Skin epidermis (tissue), 12 donors: ENCODE results near the gene C11orf24.
A peak's percentile ranks its signal among the peaks of the same experiment; 100 is the strongest.

Source experiments
- H3K27ac ChIP-seq, 21 experiments: fragments of 200-600 bp; sonication (generic) in 11 of 21; one replicate each; pipeline ENCODE4 v1.5.0; 2020; ENCODE audit warnings: mild to moderate bottlenecking in 3 of 21, inconsistent platforms in 2 of 21, moderate library complexity in 2 of 21
- H3K4me3 ChIP-seq, 7 experiments: fragments of 200-600 bp; sonication (generic) in 2 of 7; one replicate each; pipeline ENCODE4 v1.5.0; 2020; ENCODE audit warnings: inconsistent platforms in 2 of 7, mild to moderate bottlenecking in 2 of 7, moderate library complexity in 1 of 7

The C11orf24 gene

DNA sequence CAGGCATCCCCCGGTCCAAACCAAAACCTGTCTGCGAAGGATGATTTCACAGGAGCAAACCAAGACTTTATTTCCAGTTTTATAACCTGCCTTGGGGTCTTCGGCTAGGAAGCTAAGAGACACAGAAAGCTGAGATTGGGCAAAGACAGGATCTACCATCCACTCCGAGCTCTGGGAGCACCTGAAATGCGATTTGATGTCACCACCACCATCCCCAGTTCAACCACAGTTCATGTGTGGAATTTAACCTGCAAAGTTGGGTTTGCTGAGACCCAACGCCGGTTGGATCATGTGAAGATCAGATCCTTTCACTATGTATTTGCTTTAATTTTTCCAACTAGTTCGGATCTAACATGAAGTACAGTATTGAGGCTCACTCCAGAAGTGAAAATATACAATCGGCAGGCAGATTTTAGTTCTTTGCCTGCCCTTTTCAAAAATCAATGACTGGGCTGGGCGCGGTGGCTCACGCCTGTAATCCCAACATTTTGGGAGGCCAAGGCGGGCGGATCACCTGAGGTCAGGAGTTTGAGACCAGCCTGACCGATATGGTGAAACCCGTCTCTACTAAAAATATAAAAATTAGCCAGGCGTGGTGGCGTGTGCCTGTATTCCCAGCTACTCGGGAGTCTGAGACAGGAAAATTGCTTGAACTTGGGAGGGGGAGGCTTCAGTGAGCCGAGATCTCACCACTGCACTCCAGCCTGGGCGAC, 1.4 kb upstream of the C11orf24 start:
- Histone ChIP-seq H3K27ac (peak overlapping the region in 17 of 21 experiments; percentile 87 to 99 (median 96)), H3K4me3 (peak overlapping the region in 2 of 7 experiments; percentile 69 to 88)

DNA sequence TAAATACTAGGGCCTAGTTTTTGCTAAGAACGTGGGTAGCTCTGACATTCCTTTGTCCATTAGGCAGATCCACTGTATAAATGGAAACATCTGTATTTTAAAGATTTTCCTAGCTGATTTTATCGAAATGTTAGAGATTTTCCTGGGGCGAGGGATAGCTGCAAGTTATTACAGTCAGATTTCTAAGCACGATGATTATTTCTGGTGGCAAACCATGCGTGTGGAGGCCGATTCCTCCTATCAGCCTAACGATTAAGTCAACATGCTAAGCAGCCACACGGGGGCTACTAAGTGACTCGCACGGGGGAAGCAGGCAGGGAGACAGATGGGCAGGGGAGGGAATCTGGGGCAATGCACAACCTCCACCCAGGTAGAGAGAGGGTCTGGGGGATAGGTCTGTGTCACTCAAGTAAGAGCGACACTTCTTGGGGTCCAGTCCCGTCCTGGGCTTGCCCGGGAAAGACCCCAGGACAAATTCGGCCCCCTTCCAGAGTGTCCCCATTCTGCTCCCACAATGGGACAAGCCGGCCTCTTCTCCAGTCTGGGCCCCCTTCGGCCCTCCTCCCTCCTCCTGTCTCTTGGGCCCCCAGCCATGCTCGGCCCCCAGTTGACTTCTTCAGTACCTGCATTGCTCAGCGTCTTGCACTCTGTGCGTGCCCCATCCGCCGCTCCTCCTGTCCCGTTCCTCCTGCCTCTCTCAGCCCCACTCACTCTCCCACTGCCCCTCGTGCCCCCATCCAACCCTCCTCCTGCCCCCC, 571 bp downstream of the C11orf24 start:
- H3K27ac ChIP-seq = peak overlapping the region; percentile 88 to 99 (median 96)
- peak overlapping the region; percentile 66 to 88 (median 82) for H3K4me3 ChIP-seq

DNA sequence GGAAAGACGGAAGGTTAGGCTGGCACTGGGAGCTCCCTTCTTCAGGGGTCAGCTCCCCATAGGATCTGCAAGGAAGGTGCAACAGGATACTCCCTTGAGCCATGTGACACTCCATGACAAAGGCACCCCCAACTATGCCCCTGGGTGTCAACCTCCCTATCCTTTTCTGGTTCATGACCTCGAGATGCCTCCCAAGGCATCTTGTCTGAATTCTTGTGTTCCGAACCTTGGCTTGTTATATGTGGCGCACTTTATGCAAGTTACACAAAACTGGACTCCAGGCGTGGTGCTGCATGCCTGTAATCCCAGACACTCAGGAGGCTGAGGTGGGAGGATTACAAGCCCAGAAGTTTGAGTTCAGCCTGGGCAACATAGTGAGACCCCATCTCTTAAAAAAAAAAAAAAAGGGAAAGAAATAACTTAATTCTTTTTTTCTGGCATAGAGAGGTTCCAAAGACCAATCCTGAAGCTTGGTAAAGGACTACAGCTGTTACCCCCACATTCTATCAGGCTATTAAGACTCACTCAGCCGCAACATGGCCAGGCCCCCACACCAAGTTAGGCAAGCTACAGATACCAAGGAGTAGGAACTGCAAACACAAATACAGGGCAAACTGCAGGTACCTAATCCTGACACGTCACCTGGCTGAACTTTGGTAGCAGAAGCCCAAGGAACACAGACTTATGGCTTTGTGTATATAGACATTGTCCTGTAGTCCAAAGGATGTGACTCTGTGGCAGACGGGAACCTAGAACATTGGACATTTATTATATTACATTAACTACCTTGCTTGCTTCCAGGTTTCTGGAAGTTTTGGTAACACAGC, 1.4 kb downstream of the C11orf24 start:
- peak overlapping the region in 13 of 21 experiments; percentile 88 to 99 (median 96) for H3K27ac ChIP-seq
- H3K4me3 ChIP-seq = peak overlapping the region; percentile 66 to 88 (median 82)

DNA sequence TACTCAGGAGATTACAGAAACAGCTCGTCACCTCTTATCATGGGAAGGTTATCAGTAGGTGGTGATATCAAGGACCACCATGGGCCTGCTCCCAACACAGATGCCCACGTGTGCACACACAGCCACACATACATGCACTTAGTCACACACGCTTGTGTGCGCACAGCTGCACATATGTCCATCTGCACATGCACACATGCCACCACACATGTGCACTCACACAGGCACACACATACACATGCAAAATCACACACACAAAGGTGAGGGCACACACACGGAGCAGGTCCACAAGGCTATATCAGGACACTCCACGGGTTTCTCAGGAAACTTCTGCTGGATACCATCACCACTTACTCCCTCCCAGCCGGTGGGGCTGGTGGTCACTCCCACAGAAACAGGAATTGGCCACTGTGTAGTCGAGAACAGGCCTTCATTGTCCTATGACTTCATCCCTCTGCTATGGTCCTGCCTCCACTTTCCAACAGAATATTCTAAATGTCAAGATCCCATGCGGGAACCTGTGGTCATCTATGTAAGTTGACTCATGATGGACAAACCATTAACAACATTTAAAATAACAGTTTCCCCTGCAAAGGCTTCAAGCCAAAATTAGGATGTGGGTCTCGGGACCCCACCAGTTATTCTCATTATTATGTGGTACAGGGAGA, 2.2 kb downstream of the C11orf24 start:
- H3K27ac ChIP-seq = peak overlapping the region in 4 of 21 experiments; percentile 6 to 99 (median 76)

DNA sequence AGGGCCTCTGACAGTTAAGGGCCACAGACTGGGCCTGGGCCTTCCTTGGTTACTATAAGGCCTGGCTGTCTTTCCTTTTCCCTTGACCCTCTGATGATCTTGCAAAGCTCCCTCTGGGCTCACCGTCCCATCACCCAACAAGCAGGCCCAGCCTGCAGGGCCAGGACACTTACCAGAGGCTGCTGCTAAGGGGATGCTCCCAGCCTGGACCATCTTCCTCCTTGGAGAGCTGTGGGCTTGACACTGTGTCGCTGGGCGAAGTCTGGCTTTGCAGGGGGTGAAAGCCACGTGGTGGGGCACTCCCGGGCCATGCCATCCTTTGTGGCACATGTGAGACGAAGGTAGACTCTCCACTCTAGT, 3.9 kb downstream of the C11orf24 start:
- H3K4me3 ChIP-seq = no peak overlapping the region
- peak overlapping the region in 1 of 21 experiments; percentile 42 for H3K27ac ChIP-seq

More for the DNA sequence above, 2.2 kb downstream of the C11orf24 start:
- H3K4me3 ChIP-seq = no peak overlapping the region

DNA sequence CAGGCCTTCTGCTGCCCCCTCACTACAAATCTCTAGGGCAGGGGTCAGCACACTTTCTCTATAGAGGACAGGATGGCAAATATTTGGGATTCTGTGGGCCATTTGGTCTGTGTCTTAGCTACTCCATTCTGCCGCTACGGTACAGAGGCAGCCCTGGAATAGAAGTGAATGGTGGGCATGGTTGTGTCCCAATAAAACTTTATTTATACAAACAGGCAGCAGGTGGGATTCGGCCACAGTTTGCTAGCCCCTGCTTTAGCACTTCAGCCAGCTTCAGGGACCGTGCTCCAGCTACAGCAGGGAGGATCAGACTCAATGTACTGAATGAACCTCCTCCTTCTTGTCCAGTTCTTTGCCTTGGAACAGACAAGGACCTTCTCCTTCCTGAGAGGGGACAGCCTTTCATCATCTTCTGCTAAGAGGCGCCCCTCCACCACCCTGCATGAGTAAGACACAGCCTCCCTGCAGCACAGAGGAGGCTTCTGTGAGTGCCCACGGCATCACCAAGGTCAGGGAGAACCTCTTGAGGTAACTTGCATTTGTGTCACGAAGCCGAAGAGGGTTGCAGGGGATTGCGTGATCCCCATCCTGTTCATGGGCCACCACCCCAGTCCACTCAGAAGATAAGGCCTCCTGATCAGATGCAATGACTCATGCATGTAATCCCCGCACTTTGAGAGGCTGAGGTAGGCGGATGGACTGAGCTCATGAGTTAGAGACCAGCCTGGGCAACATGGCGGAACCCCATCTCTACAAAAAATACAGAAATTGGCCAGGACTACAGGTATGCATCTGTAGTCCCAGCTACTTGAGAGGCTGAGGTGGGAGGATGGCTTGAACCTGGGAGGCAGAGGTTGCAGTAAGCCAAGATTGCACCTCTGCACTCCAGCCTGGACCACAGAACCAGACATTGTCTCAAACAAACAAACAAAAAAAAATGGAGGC, 4.6 kb downstream of the C11orf24 start:
- peak overlapping the region in 4 of 21 experiments; percentile 16 to 54 (median 43) for H3K27ac ChIP-seq
- H3K4me3 ChIP-seq = no peak overlapping the region

DNA sequence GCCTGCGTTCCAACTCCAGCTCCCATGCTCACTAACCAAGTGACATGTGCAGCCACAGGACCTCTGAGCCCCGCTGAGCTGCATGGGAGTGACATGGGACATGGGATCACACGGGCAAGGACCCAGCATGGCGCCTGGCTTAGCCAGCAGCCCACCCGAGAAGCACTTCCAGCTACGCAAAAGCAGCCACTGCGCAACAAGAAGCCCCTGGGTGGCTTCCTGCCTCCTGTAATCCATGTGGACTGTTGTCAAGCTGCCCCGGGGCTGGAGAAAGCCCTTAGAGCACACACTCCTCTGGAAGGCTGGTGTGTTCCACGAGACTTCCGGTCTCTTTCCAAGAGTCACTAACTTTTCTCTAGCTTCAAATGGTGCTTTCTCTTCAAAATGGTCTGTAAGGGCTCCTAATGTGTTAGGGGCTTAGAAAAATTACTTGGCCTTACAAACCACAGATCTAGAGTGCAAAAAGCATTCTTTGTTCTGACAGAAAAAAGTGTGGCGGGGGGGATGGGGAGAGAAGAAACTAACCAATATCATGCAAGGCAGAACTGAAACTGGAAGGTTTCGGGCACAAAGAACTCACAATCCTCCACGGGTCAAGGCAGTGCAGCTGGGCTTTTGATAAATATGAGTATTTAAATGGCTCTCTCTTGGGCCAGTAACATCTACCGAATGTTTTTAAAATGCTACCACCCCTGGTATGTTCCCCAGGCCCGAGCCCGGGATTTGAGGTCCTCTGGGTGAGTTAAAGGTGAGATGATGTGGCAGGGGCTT, 5.5 kb downstream of the C11orf24 start:
- peak overlapping the region in 5 of 21 experiments; percentile 16 to 61 (median 44) for H3K27ac ChIP-seq

DNA sequence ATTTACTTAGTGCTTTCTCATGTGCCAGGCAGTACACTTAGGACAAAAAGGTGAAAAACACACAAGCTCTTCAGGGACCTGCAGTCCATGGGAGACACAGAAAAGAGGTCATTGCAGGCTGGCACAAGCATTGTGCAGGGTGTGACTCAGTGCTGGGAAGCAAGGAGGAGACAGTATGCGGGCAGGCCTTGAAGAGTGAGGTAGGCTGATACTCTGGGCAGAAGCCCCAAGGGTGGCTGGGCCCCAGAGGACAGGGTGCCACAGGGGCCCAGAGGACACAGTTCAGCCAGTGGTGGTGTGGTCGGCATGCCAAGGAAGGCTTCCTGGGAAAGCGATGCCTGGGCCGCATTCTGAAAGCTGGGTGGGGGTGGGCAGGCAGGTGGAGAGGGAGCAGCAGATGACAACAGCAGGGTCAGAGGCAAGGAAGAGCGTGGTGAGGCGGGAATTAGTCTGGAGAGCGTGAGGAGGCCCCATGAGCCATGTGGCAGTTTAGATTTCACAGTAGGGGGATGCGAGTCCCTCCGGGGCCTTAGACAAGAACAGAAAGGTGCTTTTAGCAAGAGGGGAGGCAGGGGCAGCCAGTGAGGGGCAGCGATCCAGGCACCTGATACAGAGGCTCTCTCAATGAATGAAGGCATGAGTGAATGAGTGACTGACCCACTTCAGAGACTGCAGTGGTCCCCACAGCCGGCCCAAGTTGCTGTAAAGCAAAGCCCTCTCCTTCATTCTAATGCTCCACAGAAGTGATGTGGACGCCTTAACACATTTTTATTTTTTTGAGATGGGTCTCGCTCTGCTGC, 6.8 kb downstream of the C11orf24 start:
- Histone ChIP-seq H3K4me3 (no peak overlapping the region), H3K27ac (peak overlapping the region in 1 of 21 experiments; percentile 61)

More for the DNA sequence above, 5.5 kb downstream of the C11orf24 start:
- no peak overlapping the region for H3K4me3 ChIP-seq

DNA sequence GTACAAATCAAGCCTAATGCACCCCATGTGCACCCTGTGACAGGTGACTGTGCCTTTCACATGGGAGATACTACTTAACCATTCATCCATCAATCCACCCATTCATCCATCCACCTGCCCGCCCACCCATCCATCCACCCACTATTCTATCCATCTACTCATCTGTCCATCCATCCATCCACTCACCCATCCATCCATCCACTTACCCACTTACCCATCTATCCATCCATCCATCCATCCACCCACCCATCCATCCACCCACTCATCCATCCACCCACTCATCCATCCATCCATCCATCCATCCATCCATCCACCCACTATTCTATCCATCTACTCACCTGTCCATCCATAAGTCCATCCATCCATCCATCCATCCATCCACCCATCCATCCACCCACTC, 7.5 kb downstream of the C11orf24 start:
- no peak overlapping the region for H3K4me3 ChIP-seq
- no peak overlapping the region for H3K27ac ChIP-seq

DNA sequence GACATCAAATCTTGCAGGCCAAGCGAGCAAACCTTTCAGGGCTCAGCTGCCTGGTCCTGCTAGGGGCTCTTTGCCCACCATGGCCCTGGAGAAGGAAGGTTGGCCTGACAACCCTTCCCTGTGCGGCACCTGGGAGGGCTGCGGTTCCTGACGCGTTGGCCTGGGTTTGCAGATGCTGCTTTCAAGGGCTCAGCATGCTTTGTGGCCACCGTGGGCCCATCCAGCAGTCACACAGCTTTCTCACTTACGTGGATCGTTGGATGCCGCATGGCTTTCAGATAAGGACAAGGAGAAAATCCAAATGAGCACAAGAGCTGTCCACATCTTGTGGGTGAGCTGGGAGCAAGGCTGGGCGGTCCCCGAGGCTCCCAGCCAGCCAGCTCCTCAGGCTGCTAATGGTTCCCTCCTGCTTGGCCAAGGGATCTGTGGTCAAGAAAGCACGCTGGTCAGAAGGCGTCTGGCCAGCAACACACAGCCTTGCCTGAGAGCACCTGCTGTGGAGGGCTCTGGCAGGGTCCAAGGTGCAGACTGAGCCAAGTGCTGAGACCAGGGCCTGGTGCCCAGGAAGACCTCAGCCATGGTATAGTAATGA, 8.2 kb downstream of the C11orf24 start:
- Histone ChIP-seq H3K27ac (no peak overlapping the region), H3K4me3 (no peak overlapping the region)

DNA sequence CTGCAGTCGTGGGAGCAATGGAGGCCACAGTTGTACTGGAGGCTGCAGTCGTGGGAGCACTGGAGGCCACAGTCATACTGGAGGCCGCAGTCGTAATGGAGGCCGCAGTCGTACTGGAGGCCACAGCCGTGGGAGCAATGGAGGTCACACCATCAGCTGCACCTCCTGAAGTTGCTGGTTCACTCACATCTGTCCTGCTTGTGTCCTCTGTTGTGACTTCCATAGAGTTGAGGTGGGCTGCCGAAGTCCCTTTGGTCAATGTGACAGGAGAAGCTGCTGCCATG, 9.3 kb downstream of the C11orf24 start:
- Histone ChIP-seq H3K4me3 (no peak overlapping the region), H3K27ac (no peak overlapping the region)

DNA sequence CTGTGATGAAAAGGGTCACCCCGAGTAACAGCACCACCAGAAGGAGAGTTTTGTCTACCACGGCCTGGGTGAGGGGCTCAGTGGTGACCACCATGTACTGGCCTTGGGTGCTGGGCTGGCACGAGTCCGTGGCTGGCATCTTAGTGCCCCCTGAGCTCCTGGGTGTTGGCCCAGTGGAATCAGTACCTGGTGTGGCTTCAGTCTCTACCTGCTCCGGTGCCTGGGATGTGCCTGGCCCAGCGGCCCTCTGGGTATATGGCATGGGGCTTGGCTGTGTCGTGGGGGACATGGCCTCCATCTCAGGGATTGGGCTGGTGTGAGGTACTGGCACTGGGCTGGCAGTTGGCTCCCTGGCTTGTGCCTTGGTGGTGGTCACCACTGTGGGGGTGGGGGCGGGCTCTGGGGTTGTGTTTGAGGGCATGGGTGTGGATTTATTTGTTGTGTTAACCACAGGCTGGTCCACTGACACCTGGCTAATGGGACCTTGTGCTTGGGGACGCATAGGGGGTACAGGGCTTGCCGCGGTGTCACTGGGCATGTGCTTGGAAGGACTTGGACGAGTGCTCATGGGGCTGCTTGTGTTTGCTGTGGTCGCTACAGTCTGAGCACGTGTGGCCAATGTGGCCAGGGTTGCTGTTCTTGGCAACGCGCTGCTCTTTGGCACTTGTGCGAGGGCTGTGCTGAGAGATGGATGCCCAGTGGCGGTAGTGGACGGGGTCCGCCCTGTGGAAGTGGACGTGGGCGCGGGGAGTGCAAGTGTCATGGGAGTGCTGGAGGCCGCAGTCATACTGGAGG, 9.8 kb downstream of the C11orf24 start:
- Histone ChIP-seq H3K27ac (no peak overlapping the region), H3K4me3 (no peak overlapping the region)

DNA sequence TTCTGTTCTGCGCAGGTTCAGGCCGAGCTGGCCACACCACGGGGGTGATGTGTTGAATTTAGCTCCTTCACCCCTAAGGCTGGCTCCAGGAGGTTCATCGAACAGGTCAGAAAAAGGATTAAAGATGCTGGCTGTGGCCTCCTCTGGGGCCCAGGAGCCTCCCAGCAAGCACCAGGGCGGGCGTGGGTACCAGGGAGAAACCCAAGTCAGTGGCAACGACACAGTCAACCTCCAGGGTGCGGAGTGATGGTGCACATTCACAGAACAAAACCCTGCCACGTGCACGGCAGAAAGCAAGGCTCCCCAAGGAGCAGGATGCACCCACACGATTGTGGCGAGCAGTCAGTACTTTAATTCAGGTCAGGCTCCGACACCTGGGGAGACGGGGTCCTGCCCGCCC, 10.8 kb downstream of the C11orf24 start:
- H3K27ac ChIP-seq = no peak overlapping the region
- no peak overlapping the region for H3K4me3 ChIP-seq

DNA sequence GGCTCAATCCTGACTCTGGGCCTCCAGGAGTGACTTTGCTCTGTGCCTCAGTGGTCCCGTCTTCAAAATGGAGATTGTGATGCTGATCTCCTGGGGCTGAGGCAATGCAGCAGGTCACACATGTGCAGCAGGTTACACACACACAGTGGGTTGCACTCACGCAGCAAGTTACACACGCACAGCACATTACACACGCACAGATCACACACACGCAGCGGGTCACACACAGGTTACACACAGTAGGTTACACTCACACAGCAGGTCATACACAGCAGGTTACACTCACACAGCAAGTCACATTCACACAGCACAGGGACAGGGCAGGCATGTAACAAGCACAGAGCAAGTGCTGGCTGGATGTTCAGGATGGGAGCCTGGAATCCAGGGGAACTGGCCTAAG, 11.3 kb downstream of the C11orf24 start:
- no peak overlapping the region for H3K4me3 ChIP-seq
- no peak overlapping the region for H3K27ac ChIP-seq

DNA sequence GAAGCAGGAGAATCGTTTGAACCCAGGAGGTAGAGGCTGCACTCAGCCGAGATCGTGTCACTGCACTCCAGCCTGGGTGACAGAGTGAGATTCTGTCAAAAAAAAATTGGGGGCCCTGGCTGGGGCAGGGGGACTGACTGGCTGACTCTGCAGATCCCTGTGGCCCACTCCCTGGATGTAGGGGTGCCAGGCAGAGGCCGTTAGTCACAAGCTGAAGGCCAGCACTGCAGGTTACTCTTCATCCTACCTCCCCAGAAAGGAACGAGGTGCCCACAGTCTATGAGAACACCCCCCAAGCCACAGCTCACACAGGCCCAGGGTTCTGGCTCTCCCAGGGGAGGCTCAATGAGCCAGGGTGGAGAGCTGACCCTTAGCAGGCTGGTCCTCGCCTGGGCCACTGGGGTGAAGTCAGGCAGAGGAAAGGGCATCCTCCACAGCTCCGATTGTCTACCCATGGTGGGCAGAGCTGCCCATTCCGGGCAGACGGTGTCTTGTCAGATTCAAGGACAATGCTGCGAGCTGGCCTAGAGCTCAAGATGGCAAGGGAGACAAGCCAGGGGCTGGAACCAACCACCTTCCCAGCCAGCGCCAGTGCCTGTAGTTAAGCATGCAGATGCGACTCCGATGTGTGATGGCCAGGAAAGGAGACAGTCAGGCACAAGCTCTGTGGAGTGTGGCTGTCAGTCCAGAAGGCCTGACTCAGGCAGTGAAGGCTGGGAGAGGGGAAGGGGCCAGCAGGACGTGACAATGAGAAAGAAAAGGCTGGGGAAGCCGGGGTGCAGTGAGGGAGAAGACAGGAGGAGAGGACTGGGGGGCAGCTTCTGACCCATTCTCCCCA, 12.4 kb downstream of the C11orf24 start:
- Histone ChIP-seq H3K4me3 (no peak overlapping the region), H3K27ac (no peak overlapping the region)
